IMR-90 (cell line): ENCODE measurements around the gene CPA4. TPM values are rescaled to one million over a fixed set of nuclear protein-coding genes. Genes with fewer than 3 reads are reported as not detected.

Source experiments
- ATAC-seq: fragments of 200-7000 bp; cut with Tn5 transposase; 2 replicates; pipeline ENCODE4 v1.9.1; 2020; ENCODE audit warnings: low read depth, mild to moderate bottlenecking, moderate library complexity
- BruUV-seq: library from RNA; stranded (reverse); fragments of 400-500 nt; replicated peaks from 2 replicates; lab custom pipeline; 2021; lab: Mats Ljungman, UMichigan
- CTCF ChIA-PET: fragments of 300-600 bp; formaldehyde crosslinking; extraction: SDS; loops from one replicate; lab custom pipeline; 2021; ENCODE audit warnings: antibody characterized with exemption; lab: Yijun Ruan, JAX
- POLR2A ChIA-PET: fragments of 300-600 bp; sonication (Branson Sonifier 250); formaldehyde crosslinking; loops from one replicate; lab custom pipeline; 2022; ENCODE audit warnings: antibody characterized with exemption; ENCODE audit not compliant: unreplicated experiment; lab: Charles Lee
- DNase-seq: peaks from one replicate; pipeline ENCODE4 v3.0.0; 2013
- H2AFZ ChIP-seq: replicated peaks from 2 replicates; pipeline ENCODE3; 2013; ENCODE audit warnings: low read length, mild to moderate bottlenecking; ENCODE audit not compliant: poor library complexity
- H2AK5ac ChIP-seq: 2 replicates; pipeline ENCODE4 v1.6.1; 2013; ENCODE audit warnings: low read depth, low read length, inconsistent platforms
- H2AK9ac ChIP-seq: replicated peaks from 2 replicates; pipeline ENCODE3; 2013; ENCODE audit warnings: mild to moderate bottlenecking, low read depth, low read length, moderate library complexity; ENCODE audit not compliant: poor library complexity
- H2BK120ac ChIP-seq: 2 replicates; pipeline ENCODE4 v1.6.1; 2013; ENCODE audit warnings: low read depth, low read length, inconsistent platforms
- H2BK15ac ChIP-seq: 3 replicates; pipeline ENCODE4 v1.6.1; 2013; ENCODE audit warnings: low read depth, low read length, inconsistent platforms
- H2BK20ac ChIP-seq: 2 replicates; pipeline ENCODE4 v1.6.1; 2013; ENCODE audit warnings: low read depth, mild to moderate bottlenecking, inconsistent platforms, low read length, moderate library complexity
- H2BK5ac ChIP-seq: 2 replicates; pipeline ENCODE4 v1.6.1; 2013; ENCODE audit warnings: mild to moderate bottlenecking, low read depth, low read length, inconsistent platforms; ENCODE audit not compliant: poor library complexity, severe bottlenecking
- H3K14ac ChIP-seq: replicated peaks from 2 replicates; pipeline ENCODE4 v1.6.1; 2013; ENCODE audit warnings: low read depth, low read length, inconsistent platforms
- H3K18ac ChIP-seq: 2 replicates; pipeline ENCODE4 v1.6.1; 2013; ENCODE audit warnings: low read depth, low read length, control low read depth
- H3K23ac ChIP-seq: 2 replicates; pipeline ENCODE4 v1.6.1; 2013; ENCODE audit warnings: low read depth, low read length, inconsistent platforms
- H3K27ac ChIP-seq: 2 replicates; pipeline ENCODE4 v1.5.1; 2013; ENCODE audit warnings: mild to moderate bottlenecking, control low read depth, low read length; ENCODE audit not compliant: insufficient read depth
- H3K27me3 ChIP-seq: 2 replicates; pipeline ENCODE4 v1.6.1; 2013; ENCODE audit warnings: low read length; ENCODE audit not compliant: control insufficient read depth, insufficient read depth
- H3K36me3 ChIP-seq: 2 replicates; pipeline ENCODE4 v1.6.1; 2013; ENCODE audit warnings: low read length, mixed read lengths; ENCODE audit not compliant: control insufficient read depth, insufficient read depth
- H3K4ac ChIP-seq: 2 replicates; pipeline ENCODE4 v1.6.1; 2013; ENCODE audit warnings: low read depth, low read length, inconsistent platforms
- H3K4me1 ChIP-seq: 2 replicates; pipeline ENCODE4 v1.6.1; 2013; ENCODE audit warnings: low read length, mixed read lengths; ENCODE audit not compliant: control insufficient read depth, insufficient read depth
- H3K4me2 ChIP-seq: 2 replicates; pipeline ENCODE4 v1.6.1; 2013; ENCODE audit warnings: low read depth, mild to moderate bottlenecking, control low read depth, low read length, moderate library complexity
- H3K4me3 ChIP-seq: 2 replicates; pipeline ENCODE4 v1.5.1; 2013; ENCODE audit warnings: low read depth, mild to moderate bottlenecking, control low read depth, low read length, moderate library complexity; ENCODE audit not compliant: insufficient read depth
- H3K56ac ChIP-seq: 2 replicates; pipeline ENCODE4 v1.6.1; 2013; ENCODE audit warnings: low read length, inconsistent platforms; ENCODE audit not compliant: insufficient read depth; ENCODE audit errors: extremely low read depth
- H3K79me1 ChIP-seq, 2 experiments: 2 replicates each; pipeline ENCODE4 v1.6.1; 2013; ENCODE audit warnings: low read length in 2 of 2, inconsistent platforms in 1 of 2, low read depth in 1 of 2
- H3K9ac ChIP-seq: 2 replicates; pipeline ENCODE4 v1.6.1; 2013; ENCODE audit warnings: low read depth, low read length, control low read depth
- H3K9me1 ChIP-seq: 2 replicates; pipeline ENCODE4 v1.6.1; 2013; ENCODE audit warnings: low read length, inconsistent platforms; ENCODE audit not compliant: insufficient read depth
- H3K9me3 ChIP-seq: 2 replicates; pipeline ENCODE4 v1.6.1; 2013; ENCODE audit warnings: low read length; ENCODE audit not compliant: control insufficient read depth, insufficient read depth
- H4K20me1 ChIP-seq: 2 replicates; pipeline ENCODE4 v1.6.1; 2013; ENCODE audit warnings: low read length, inconsistent platforms; ENCODE audit not compliant: insufficient read depth
- H4K5ac ChIP-seq: 2 replicates; pipeline ENCODE4 v1.6.1; 2013; ENCODE audit warnings: mild to moderate bottlenecking, low read depth, low read length, control low read depth
- H4K8ac ChIP-seq, 2 experiments: 2 replicates each; pipeline ENCODE4 v1.6.1; 2013; ENCODE audit warnings: low read depth in 2 of 2, low read length in 2 of 2, control low read depth in 1 of 2, inconsistent platforms in 1 of 2
- H4K91ac ChIP-seq: 2 replicates; pipeline ENCODE4 v1.6.1; 2013; ENCODE audit warnings: low read depth, low read length, inconsistent platforms; ENCODE audit not compliant: insufficient read depth
- BHLHE40 ChIP-seq: fragments of 150-350 bp; IDR thresholded peaks from 2 replicates; pipeline ENCODE4 v1.6.1; 2016; ENCODE audit warnings: mild to moderate bottlenecking, low read depth, low read length
- CEBPB ChIP-seq: IDR thresholded peaks from 2 replicates; pipeline ENCODE4 v1.6.1; 2012; ENCODE audit warnings: low read depth, low read length, improper control_type of control experiment
- CHD1 ChIP-seq: IDR thresholded peaks from 2 replicates; pipeline ENCODE4 v1.6.1; 2012; ENCODE audit warnings: low read depth, low read length, improper control_type of control experiment
- CTCF ChIP-seq: conservative IDR thresholded peaks from 2 replicates; pipeline ENCODE4 v1.5.1; 2012; ENCODE audit warnings: mild to moderate bottlenecking, low read depth, low read length, improper control_type of control experiment
- FOS ChIP-seq: fragments of 150-350 bp; IDR thresholded peaks from 2 replicates; pipeline ENCODE4 v1.6.1; 2016; ENCODE audit warnings: low read depth, low read length
- MAFK ChIP-seq: IDR thresholded peaks from 2 replicates; pipeline ENCODE4 v1.6.1; 2012; ENCODE audit warnings: low read depth, low read length, improper control_type of control experiment
- MAZ ChIP-seq: IDR thresholded peaks from 2 replicates; pipeline ENCODE4 v1.6.1; 2012; ENCODE audit warnings: low read depth, mild to moderate bottlenecking, low read length, improper control_type of control experiment, moderate library complexity, borderline replicate concordance
- MXI1 ChIP-seq: IDR thresholded peaks from 2 replicates; pipeline ENCODE4 v1.6.1; 2012; ENCODE audit warnings: low read depth, mild to moderate bottlenecking, low read length, moderate library complexity, borderline replicate concordance
- NFE2L2 ChIP-seq: fragments of 150-350 bp; IDR thresholded peaks from 2 replicates; pipeline ENCODE4 v1.6.1; 2016; ENCODE audit warnings: low read depth, mild to moderate bottlenecking, low read length
- POLR2A ChIP-seq: IDR thresholded peaks from 2 replicates; pipeline ENCODE4 v1.6.1; 2012; ENCODE audit warnings: mild to moderate bottlenecking, low read depth, low read length
- RAD21 ChIP-seq: IDR thresholded peaks from 2 replicates; pipeline ENCODE4 v1.6.1; 2012; ENCODE audit warnings: low read length, improper control_type of control experiment
- RCOR1 ChIP-seq: IDR thresholded peaks from 2 replicates; pipeline ENCODE4 v1.6.1; 2012; ENCODE audit warnings: mild to moderate bottlenecking, low read length, improper control_type of control experiment; ENCODE audit not compliant: insufficient replicate concordance
- RFX5 ChIP-seq: IDR thresholded peaks from 2 replicates; pipeline ENCODE4 v1.8.0; 2012; ENCODE audit warnings: low read depth, mild to moderate bottlenecking, low read length, moderate library complexity
- SMC3 ChIP-seq: fragments of 150-350 bp; IDR thresholded peaks from 2 replicates; pipeline ENCODE4 v1.6.1; 2016; ENCODE audit warnings: low read depth, mild to moderate bottlenecking, antibody characterized with exemption, low read length, moderate library complexity
- USF2 ChIP-seq: fragments of 150-350 bp; IDR thresholded peaks from 2 replicates; pipeline ENCODE4 v1.6.1; 2017; ENCODE audit warnings: mild to moderate bottlenecking, antibody characterized with exemption, low read length, low read depth
- WGBS, 2 experiments: methylation state at CpG; one replicate each; pipeline versions ENCODE4 v1.1.5 to v1.1.7; 2013; ENCODE audit warnings: missing lambda C conversion rate in 2 of 2; ENCODE audit not compliant: insufficient read length in 1 of 2; ENCODE audit errors: extremely low coverage in 2 of 2; 5-methylcytosine and 5-hydroxymethylcytosine counted together
- dilution Hi-C: fragments of 300-500 bp; cut with HindIII; formaldehyde crosslinking; loops from one replicate; pipeline ENCODE4 v1.14.3; 2018; ENCODE audit warnings: low sequenced_read_pairs; ENCODE audit not compliant: unreplicated experiment
- in situ Hi-C: fragments of 300-500 bp; cut with MboI; formaldehyde crosslinking; loops from 3 replicates; pipeline ENCODE4 v1.14.3; 2019; ENCODE audit warnings: low sequenced_read_pairs, inconsistent platforms, mixed read lengths
- intact Hi-C: fragments of 100-400 bp; cut with micrococcal nuclease; formaldehyde crosslinking; loops from 2 replicates; pipeline ENCODE4 v1.10.0; 2022
- polyA plus RNA-seq, 3 experiments: library from polyadenylated mRNA; depleted of rRNA; stranded (reverse); fragments of >200 nt; gene quantifications; 2 replicates each; pipeline ENCODE4 v1.2.3, GENCODE V29; 2012; ENCODE audit warnings: low replicate concordance in 1 of 3
- total RNA-seq: library from RNA; depleted of rRNA; stranded (reverse); fragments of >200 nt; gene quantifications from 2 replicates; pipeline ENCODE4 v1.2.3, GENCODE V29; 2012
- TF ChIP-seq, protein P1 (sequence below): fragments of 150-350 bp; IDR thresholded peaks from 2 replicates; pipeline ENCODE4 v1.6.1; 2016; ENCODE audit warnings: low read depth, mild to moderate bottlenecking, low read length, moderate library complexity, borderline replicate concordance

The CPA4 gene
- total and polyA plus RNA-seq, 2 of the 4 experiments (the other 2 are of a cell fraction): 316 to 365 TPM

DNA sequence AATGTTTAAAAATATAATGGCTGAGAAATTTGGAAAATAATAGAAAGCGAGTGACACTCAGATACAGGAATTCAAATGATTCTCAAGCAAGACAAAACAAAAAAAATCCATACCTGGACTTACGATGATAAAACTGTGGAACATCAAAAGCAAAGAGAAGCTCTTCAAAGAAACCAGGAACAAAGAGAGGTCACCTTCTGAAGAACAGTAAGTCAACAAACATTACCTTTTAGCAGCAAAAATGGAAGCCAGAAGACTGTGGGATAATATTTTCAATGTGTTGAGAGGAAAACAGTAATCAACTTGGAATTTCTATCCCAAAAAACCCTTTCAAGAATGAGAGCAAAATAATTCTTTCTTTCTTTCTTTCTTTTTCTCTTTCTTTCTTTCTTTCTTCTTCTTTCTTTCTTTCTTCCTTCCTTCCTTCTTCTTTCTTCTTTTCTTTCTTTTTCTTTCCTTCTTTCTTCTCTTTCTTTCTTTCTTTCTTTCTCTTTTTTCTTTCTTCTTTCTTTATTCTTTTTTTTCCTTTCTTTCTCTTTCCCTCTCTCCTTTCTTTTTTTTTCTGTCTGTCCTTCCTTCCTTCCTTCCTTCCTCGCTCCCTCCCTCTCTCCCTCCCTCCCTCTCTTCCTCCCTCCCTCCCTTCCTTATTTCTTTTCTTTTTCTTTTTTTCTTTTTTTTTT is 49.9 kb downstream of the CPA4 start:
- TF ChIP-seq CEBPB: no peak
- no peak for TF ChIP-seq NFE2L2
- TF ChIP-seq MAZ: no peak
- TF ChIP-seq CTCF: no peak
- no peak for TF ChIP-seq USF2
- TF ChIP-seq FOS: no peak
- no peak for TF ChIP-seq BHLHE40
- TF ChIP-seq SMC3: no peak
- TF ChIP-seq RCOR1: no peak
- TF ChIP-seq MAFK: no peak
- no peak for TF ChIP-seq MXI1
- no peak for TF ChIP-seq CHD1
- TF ChIP-seq POLR2A: no peak
- TF ChIP-seq, protein P1, sequence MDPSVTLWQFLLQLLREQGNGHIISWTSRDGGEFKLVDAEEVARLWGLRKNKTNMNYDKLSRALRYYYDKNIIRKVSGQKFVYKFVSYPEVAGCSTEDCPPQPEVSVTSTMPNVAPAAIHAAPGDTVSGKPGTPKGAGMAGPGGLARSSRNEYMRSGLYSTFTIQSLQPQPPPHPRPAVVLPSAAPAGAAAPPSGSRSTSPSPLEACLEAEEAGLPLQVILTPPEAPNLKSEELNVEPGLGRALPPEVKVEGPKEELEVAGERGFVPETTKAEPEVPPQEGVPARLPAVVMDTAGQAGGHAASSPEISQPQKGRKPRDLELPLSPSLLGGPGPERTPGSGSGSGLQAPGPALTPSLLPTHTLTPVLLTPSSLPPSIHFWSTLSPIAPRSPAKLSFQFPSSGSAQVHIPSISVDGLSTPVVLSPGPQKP: no peak
- TF ChIP-seq RAD21: no peak
- no peak for TF ChIP-seq RFX5
- WGBS, 2 experiments: 60% methylated on average over 1 of the region's 3 CpGs; no CpG with 5 or more reads in 1 of the 2 experiments
- Histone ChIP-seq H3K4ac (no peak overlapping the region), H3K14ac (no peak overlapping the region), H3K36me3 (no peaks in the 10 kb centered on the region), H3K27me3 (no peaks in the 10 kb centered on the region), H3K9ac (no peak overlapping the region), H3K9me1 (no peaks in the 10 kb centered on the region), H3K27ac (no peak overlapping the region), H2AK5ac (no peak overlapping the region), H2AFZ (no peak overlapping the region), H2BK20ac (no peak overlapping the region), H2BK5ac (no peak overlapping the region), H2BK15ac (no peak overlapping the region), H4K91ac (no peak overlapping the region), H3K56ac (no peak overlapping the region), H4K8ac (no peak overlapping the region), H2BK120ac (no peak overlapping the region), H3K79me1 (no peaks in the 10 kb centered on the region), H3K9me3 (no peaks in the 10 kb centered on the region), H3K4me1 (no peaks in the 10 kb centered on the region), H3K4me3 (no peak overlapping the region), H4K20me1 (no peaks in the 10 kb centered on the region), H3K18ac (no peak overlapping the region), H2AK9ac (no peak overlapping the region), H3K4me2 (no peak overlapping the region), H4K5ac (no peak overlapping the region), H3K23ac (no peak overlapping the region)
- ATAC-seq (no peak), DNase-seq (no peak)
- intact Hi-C loops: no loop called here
- CTCF ChIA-PET: no interaction called here
- in situ Hi-C loops: no loop called here
- BruUV-seq: no TSS peak
- POLR2A ChIA-PET: interaction anchor here (0.6 kb wide), 1 partner anchor 180 kb away, joined by 6 read pairs; no protein-coding TSS in a partner anchor
- dilution Hi-C loops: no loop called here
